ENCODE data around the gene ABCA3. TPM values are rescaled to one million over a fixed set of nuclear protein-coding genes. Genes with fewer than 3 reads are reported as not detected.

The ABCA3 gene
- total and polyA plus RNA-seq, 2 donors (not counting 1 experiment from before 2014, with no cell fraction given) = 3.1 to 5.1 TPM

GRCh38 chr16:2361129-2361528, 20.6 kb upstream of the ABCA3 start:
- Histone ChIP-seq H2AFZ (ENCODE audit: insufficient read depth, low read depth, low read length, poor library complexity, severe bottlenecking) (no peak overlapping the region), H3K9me3 (ENCODE audit: control extremely low read depth in 1 of 3, control insufficient read depth in 2 of 3, insufficient read depth in 1 of 3, low read length in 2 of 3) (peaks cover 0 to 3% (median 0%) of the 10 kb centered on the region in 3 donors), H3K4me2 (replicated peaks; ENCODE audit: low read depth, low read length, poor library complexity, severe bottlenecking) (no peak overlapping the region), H4K20me1 (ENCODE audit: control insufficient read depth, insufficient read depth, low read length, poor library complexity, severe bottlenecking) (no peaks in the 10 kb centered on the region), H3K79me2 (ENCODE audit: control insufficient read depth, insufficient read depth, low read length) (no peaks in the 10 kb centered on the region), H3K4me1 (ENCODE audit: control insufficient read depth in 2 of 2, insufficient read depth in 2 of 2, low read length in 2 of 2) (no peaks in the 10 kb centered on the region), H3K27me3 (replicated peaks in 1 of 4; ENCODE audit: control extremely low read depth in 1 of 4, control insufficient read depth in 3 of 4, insufficient read depth in 4 of 4, low read length in 3 of 4) (peaks cover 0 to 10% (median 4%) of the 10 kb centered on the region in 4 experiments), H3K36me3 (replicated peaks in 1 of 2; ENCODE audit: control extremely low read depth in 1 of 2, control insufficient read depth in 1 of 2, extremely low read depth in 1 of 2, insufficient read depth in 2 of 2, low read length in 1 of 2) (no peaks in the 10 kb centered on the region), H3K9ac (ENCODE audit: low read length) (no peak overlapping the region), H3K4me3 (ENCODE audit: control extremely low read depth in 1 of 5, extremely low read depth in 1 of 5, insufficient read depth in 1 of 5, low read depth in 2 of 5, low read length in 4 of 5) (no peak overlapping the region), H3K27ac (ENCODE audit: low read length in 2 of 2) (no peak overlapping the region)
- 100% methylated on average over 2 of the region's 4 CpGs for WGBS (ENCODE audit: insufficient coverage)
- ChIA-PET CTCF (no interaction called here), POLR2A (interaction anchor here (0.6 kb wide), 1 partner anchor 40 kb away, joined by 4 read pairs; no protein-coding TSS in a partner anchor)
- no peaks in the 10 kb centered on the region for H3K9me3 Mint-ChIP-seq (ENCODE audit: insufficient read depth)
- H3K4me3 Mint-ChIP-seq = no peak overlapping the region
- intact Hi-C loops (cut with micrococcal nuclease) = no loop called here
- H3K27me3 Mint-ChIP-seq = peaks cover 51% of the 10 kb centered on the region
- no peak overlapping the region for H3K27ac Mint-ChIP-seq
- TF ChIP-seq CTCF (IDR thresholded peaks at IDR 0.05) = no peak
- no peak for TF ChIP-seq EZH2 (IDR thresholded peaks at IDR 0.05; ENCODE audit: borderline replicate concordance, insufficient read depth, low read depth, low read length, poor library complexity, severe bottlenecking)
- no peaks in the 10 kb centered on the region for H3K4me1 Mint-ChIP-seq
- no peak for ATAC-seq (ENCODE audit: low read depth)
- DNase-seq = no peak

- Mint-ChIP-seq H3K27me3 (peaks cover 46% of the 10 kb centered on the region), H3K27ac (no peak overlapping the region), H3K9me3 (ENCODE audit: insufficient read depth) (no peaks in the 10 kb centered on the region), H3K4me1 (no peaks in the 10 kb centered on the region), H3K4me3 (no peak overlapping the region)
- Histone ChIP-seq H3K27me3 (replicated peaks in 1 of 4; ENCODE audit: control extremely low read depth in 1 of 4, control insufficient read depth in 3 of 4, insufficient read depth in 4 of 4, low read length in 3 of 4) (peaks cover 0 to 10% (median 4%) of the 10 kb centered on the region in 4 experiments), H3K27ac (ENCODE audit: low read length in 2 of 2) (no peak overlapping the region), H4K20me1 (ENCODE audit: control insufficient read depth, insufficient read depth, low read length, poor library complexity, severe bottlenecking) (no peaks in the 10 kb centered on the region), H3K4me2 (replicated peaks; ENCODE audit: low read depth, low read length, poor library complexity, severe bottlenecking) (no peak overlapping the region), H3K79me2 (ENCODE audit: control insufficient read depth, insufficient read depth, low read length) (no peaks in the 10 kb centered on the region), H3K36me3 (replicated peaks in 1 of 2; ENCODE audit: control extremely low read depth in 1 of 2, control insufficient read depth in 1 of 2, extremely low read depth in 1 of 2, insufficient read depth in 2 of 2, low read length in 1 of 2) (no peaks in the 10 kb centered on the region), H3K4me1 (ENCODE audit: control insufficient read depth in 2 of 2, insufficient read depth in 2 of 2, low read length in 2 of 2) (no peaks in the 10 kb centered on the region), H3K9ac (ENCODE audit: low read length) (no peak overlapping the region), H3K4me3 (ENCODE audit: control extremely low read depth in 1 of 5, extremely low read depth in 1 of 5, insufficient read depth in 1 of 5, low read depth in 2 of 5, low read length in 4 of 5) (no peak overlapping the region), H2AFZ (ENCODE audit: insufficient read depth, low read depth, low read length, poor library complexity, severe bottlenecking) (no peak overlapping the region), H3K9me3 (ENCODE audit: control extremely low read depth in 1 of 3, control insufficient read depth in 2 of 3, insufficient read depth in 1 of 3, low read length in 2 of 3) (peaks cover 0 to 3% (median 0%) of the 10 kb centered on the region in 3 donors)
- ATAC-seq (ENCODE audit: low read depth) (no peak), DNase-seq (no peak)
- 73% methylated on average over 3 of the region's 4 CpGs for WGBS (ENCODE audit: insufficient coverage)
- intact Hi-C loops (cut with micrococcal nuclease) = no loop called here
- ChIA-PET CTCF (no interaction called here), POLR2A (no interaction called here)
- TF ChIP-seq EZH2 (IDR thresholded peaks at IDR 0.05; ENCODE audit: borderline replicate concordance, insufficient read depth, low read depth, low read length, poor library complexity, severe bottlenecking) = no peak
- TF ChIP-seq CTCF (IDR thresholded peaks at IDR 0.05) = no peak
These were observed 19.4 kb upstream of the ABCA3 start for GRCh38 chr16:2359919-2360318.

Data from B cell (primary cell).